ENCODE data around the gene TBX6.

TBX6 gene

GRCh38 chr16:30069611-30070462 is 21.9 kb downstream of the TBX6 start:
- in situ Hi-C loops (cut with MboI; ENCODE audit: low pct_unique_long_range_greater_than_20kb, low sequenced_read_pairs), result no loop called here
- no peak for DNase-seq

- DNase-seq, result peak; percentile 57
- in situ Hi-C loops (cut with MboI; ENCODE audit: low pct_unique_long_range_greater_than_20kb, low sequenced_read_pairs), result no loop called here
Measured at GRCh38 chr16:30068750-30069610, 22.7 kb downstream of the TBX6 start.

- in situ Hi-C loops (cut with MboI; ENCODE audit: low pct_unique_long_range_greater_than_20kb, low sequenced_read_pairs), result no loop called here
- no peak for DNase-seq
Measured at GRCh38 chr16:30068333-30068732, 23.4 kb downstream of the TBX6 start.

- in situ Hi-C loops (cut with MboI; ENCODE audit: low pct_unique_long_range_greater_than_20kb, low sequenced_read_pairs), result no loop called here
Measured at GRCh38 chr16:30067584-30067916, 24.2 kb downstream of the TBX6 start.

GRCh38 chr16:30066761-30067583 is 24.8 kb downstream of the TBX6 start:
- no peak for DNase-seq
- in situ Hi-C loops (cut with MboI; ENCODE audit: low pct_unique_long_range_greater_than_20kb, low sequenced_read_pairs), result no loop called here

More at GRCh38 chr16:30067584-30067916, 24.2 kb downstream of the TBX6 start:
- no peak for DNase-seq

GRCh38 chr16:30065943-30066760 is 25.6 kb downstream of the TBX6 start:
- DNase-seq, result no peak
- in situ Hi-C loops (cut with MboI; ENCODE audit: low pct_unique_long_range_greater_than_20kb, low sequenced_read_pairs), result no loop called here

- in situ Hi-C loops (cut with MboI; ENCODE audit: low pct_unique_long_range_greater_than_20kb, low sequenced_read_pairs), result no loop called here
- peak; percentile 100 for DNase-seq
Measured at GRCh38 chr16:30065102-30065942, 26.4 kb downstream of the TBX6 start, which contains the start of gene ALDOA. ALDOA (plus strand) TSS chr16:30065760; CDS start chr16:30066898, 1,138 bp downstream.

GRCh38 chr16:30064729-30065101 is 27.0 kb downstream of the TBX6 start:
- no peak for DNase-seq
- in situ Hi-C loops (cut with MboI; ENCODE audit: low pct_unique_long_range_greater_than_20kb, low sequenced_read_pairs), result no loop called here

- in situ Hi-C loops (cut with MboI; ENCODE audit: low pct_unique_long_range_greater_than_20kb, low sequenced_read_pairs), result no loop called here
- DNase-seq, result peak; percentile 81
Measured at GRCh38 chr16:30063893-30064728, 27.6 kb downstream of the TBX6 start.

- DNase-seq, result no peak
- in situ Hi-C loops (cut with MboI; ENCODE audit: low pct_unique_long_range_greater_than_20kb, low sequenced_read_pairs), result no loop called here
Measured at GRCh38 chr16:30063278-30063892, 28.3 kb downstream of the TBX6 start.

- no peak for DNase-seq
- in situ Hi-C loops (cut with MboI; ENCODE audit: low pct_unique_long_range_greater_than_20kb, low sequenced_read_pairs), result no loop called here
Measured at GRCh38 chr16:30060836-30061554, 30.7 kb downstream of the TBX6 start.

GRCh38 chr16:30060346-30060745 is 31.4 kb downstream of the TBX6 start:
- in situ Hi-C loops (cut with MboI; ENCODE audit: low pct_unique_long_range_greater_than_20kb, low sequenced_read_pairs), result no loop called here
- no peak for DNase-seq

- peak; percentile 70 for DNase-seq
Measured at GRCh38 chr16:30054959-30055553, 36.7 kb downstream of the TBX6 start.

GRCh38 chr16:30054451-30054850 is 37.3 kb downstream of the TBX6 start:
- in situ Hi-C loops (cut with MboI; ENCODE audit: low pct_unique_long_range_greater_than_20kb, low sequenced_read_pairs), result no loop called here
- DNase-seq, result no peak

More at GRCh38 chr16:30054959-30055553, 36.7 kb downstream of the TBX6 start:
- in situ Hi-C loops (cut with MboI; ENCODE audit: low pct_unique_long_range_greater_than_20kb, low sequenced_read_pairs), result no loop called here

GRCh38 chr16:30053376-30054015 is 38.2 kb downstream of the TBX6 start:
- DNase-seq, result peak; percentile 68
- in situ Hi-C loops (cut with MboI; ENCODE audit: low pct_unique_long_range_greater_than_20kb, low sequenced_read_pairs), result no loop called here
